ENCODE measurements around the gene MYO16. TPM values are rescaled to one million over a fixed set of nuclear protein-coding genes. Genes with fewer than 3 reads are reported as not detected.

Gene MYO16
- total and polyA plus RNA-seq, 7 donors: 0.01 to 0.46 (median 0.30) TPM

- DNase-seq (no peak), ATAC-seq (no peak)
- TF ChIP-seq CTCF (IDR thresholded peaks at IDR 0.05): no peak
- Histone ChIP-seq H3K36me3 (ENCODE audit: insufficient read depth in 1 of 2, low read depth in 1 of 2) (no peaks in the 10 kb centered on the region), H3K4me3 (no peak overlapping the region), H3K9me3 (no peaks in the 10 kb centered on the region), H3K4me1 (no peaks in the 10 kb centered on the region), H3K27me3 (ENCODE audit: insufficient read depth in 3 of 3, low read length in 2 of 3) (peaks cover 0 to 2% (median 0%) of the 10 kb centered on the region in 3 donors), H3K27ac (no peak overlapping the region)
- intact Hi-C loops (cut with DNase I): no loop called here
- 81 to 85% (median 81%) methylated on average over 5 of the region's 5 CpGs for WGBS, 3 donors
These were observed 229.3 kb downstream of the MYO16 start for GRCh38 chr13:108858676-108859075.

GRCh38 chr13:108859197-108860012 lies 230.0 kb downstream of the MYO16 start:
- 22 to 33% (median 28%) methylated on average over 8 of the region's 8 CpGs for WGBS, 3 donors
- Histone ChIP-seq H3K4me1 (no peaks in the 10 kb centered on the region), H3K4me3 (no peak overlapping the region), H3K27me3 (ENCODE audit: insufficient read depth in 3 of 3, low read length in 2 of 3) (peaks cover 0 to 2% (median 0%) of the 10 kb centered on the region in 3 donors), H3K36me3 (ENCODE audit: insufficient read depth in 1 of 2, low read depth in 1 of 2) (no peaks in the 10 kb centered on the region), H3K27ac (no peak overlapping the region), H3K9me3 (no peaks in the 10 kb centered on the region)
- no peak for TF ChIP-seq CTCF (IDR thresholded peaks at IDR 0.05)
- ATAC-seq: no peak
- intact Hi-C loops (cut with DNase I): no loop called here
- DNase-seq: no peak

- no peak for TF ChIP-seq CTCF (IDR thresholded peaks at IDR 0.05)
- ATAC-seq (no peak), DNase-seq (no peak)
- Histone ChIP-seq H3K36me3 (ENCODE audit: insufficient read depth in 1 of 2, low read depth in 1 of 2) (no peaks in the 10 kb centered on the region), H3K27me3 (ENCODE audit: insufficient read depth in 3 of 3, low read length in 2 of 3) (peaks cover 0 to 2% (median 0%) of the 10 kb centered on the region in 3 donors), H3K4me3 (no peak overlapping the region), H3K4me1 (no peaks in the 10 kb centered on the region), H3K27ac (no peak overlapping the region), H3K9me3 (no peaks in the 10 kb centered on the region)
- WGBS, 3 donors: 48 to 56% (median 52%) methylated on average over 3 of the region's 3 CpGs
- intact Hi-C loops (cut with DNase I): no loop called here
These were observed 231.0 kb downstream of the MYO16 start for GRCh38 chr13:108860418-108860817.

DNA sequence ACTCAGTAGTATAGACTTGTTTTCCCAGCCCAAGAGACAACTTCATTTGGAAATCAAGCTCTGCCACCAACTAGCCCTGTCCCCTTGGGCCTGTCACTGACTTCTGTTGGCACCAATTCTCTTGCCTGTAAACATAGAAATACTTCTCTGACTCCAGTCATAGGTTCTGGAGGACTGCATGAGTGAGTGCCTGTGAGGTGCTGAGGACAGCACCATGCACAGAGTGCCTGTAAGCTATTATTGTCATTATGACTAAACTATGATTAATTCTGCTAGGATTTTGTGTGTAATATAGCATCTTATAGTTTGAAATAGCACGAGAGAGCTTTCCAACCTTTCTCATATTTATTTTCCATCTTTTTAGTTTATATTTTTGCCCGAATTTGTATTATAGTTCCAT lies 247.9 kb downstream of the MYO16 start:
- WGBS, 3 donors: 62 to 75% (median 71%) methylated on average over 2 of the region's 2 CpGs

More for the DNA sequence above, 247.9 kb downstream of the MYO16 start:
- TF ChIP-seq CTCF (IDR thresholded peaks at IDR 0.05): no peak
- no peaks in the 10 kb centered on the region for H3K9me3 ChIP-seq
- no peaks in the 10 kb centered on the region for H3K4me1 ChIP-seq
- H3K27me3 ChIP-seq (ENCODE audit: insufficient read depth in 3 of 3, low read length in 2 of 3): no peaks in the 10 kb centered on the region
- no peaks in the 10 kb centered on the region for H3K36me3 ChIP-seq (ENCODE audit: insufficient read depth in 1 of 2, low read depth in 1 of 2)
- intact Hi-C loops (cut with DNase I): no loop called here
- DNase-seq: no peak
- H3K4me3 ChIP-seq: no peak overlapping the region
- H3K27ac ChIP-seq: no peak overlapping the region
- no peak for ATAC-seq

Data from psoas muscle (tissue), 8 donors.